MM.1S (cell line): ENCODE results near the gene RNF111.

Experiments used
- DNase-seq: peaks from one replicate; pipeline ENCODE4 v3.0.0-alpha.2; 2015
- H2AFZ ChIP-seq: fragments of 300-600 bp; sonication (generic); 2 replicates; pipeline ENCODE4 v1.6.0; 2016; ENCODE audit warnings: antibody characterized with exemption, low read length
- H3F3A ChIP-seq: fragments of 300-600 bp; sonication (generic); 2 replicates; pipeline ENCODE4 v1.6.1; 2016; ENCODE audit warnings: mild to moderate bottlenecking, antibody characterized with exemption, low read length, moderate library complexity, mixed read lengths; ENCODE audit not compliant: insufficient read depth
- H3K27ac ChIP-seq: fragments of 300-600 bp; sonication (generic); 2 replicates; pipeline ENCODE4 v1.5.1; 2016; ENCODE audit warnings: mild to moderate bottlenecking, low read length
- H3K27me3 ChIP-seq: fragments of 300-600 bp; sonication (generic); replicated peaks from 2 replicates; pipeline ENCODE4 v1.6.0; 2016; ENCODE audit warnings: low read length; ENCODE audit not compliant: insufficient read depth
- H3K36me3 ChIP-seq: fragments of 300-600 bp; sonication (generic); replicated peaks from 2 replicates; pipeline ENCODE4 v1.6.1; 2016; ENCODE audit warnings: mild to moderate bottlenecking, low read length, mixed read lengths; ENCODE audit not compliant: insufficient read depth
- H3K4me1 ChIP-seq: fragments of 300-600 bp; sonication (generic); 2 replicates; pipeline ENCODE4 v1.6.1; 2016; ENCODE audit warnings: low read length, mixed read lengths
- H3K4me2 ChIP-seq: fragments of 300-600 bp; sonication (generic); 2 replicates; pipeline ENCODE4 v1.6.0; 2016; ENCODE audit warnings: low read depth, low read length
- H3K4me3 ChIP-seq: fragments of 300-600 bp; sonication (generic); 2 replicates; pipeline ENCODE4 v1.5.1; 2016; ENCODE audit warnings: low read length, mixed read lengths
- H3K79me2 ChIP-seq: fragments of 300-600 bp; sonication (generic); 2 replicates; pipeline ENCODE4 v1.6.1; 2016; ENCODE audit warnings: mixed run types, low read length, mixed read lengths
- H3K9ac ChIP-seq: fragments of 300-600 bp; sonication (generic); 2 replicates; pipeline ENCODE4 v1.6.1; 2016; ENCODE audit warnings: low read length, mixed read lengths
- H3K9me2 ChIP-seq: fragments of 300-600 bp; sonication (generic); replicated peaks from 2 replicates; pipeline ENCODE4 v1.6.1; 2016; ENCODE audit warnings: mild to moderate bottlenecking, low read length, mixed read lengths; ENCODE audit not compliant: insufficient read depth
- H3K9me3 ChIP-seq: fragments of 300-600 bp; sonication (generic); replicated peaks from 2 replicates; pipeline ENCODE4 v1.6.1; 2016; ENCODE audit warnings: mild to moderate bottlenecking, low read length, mixed read lengths; ENCODE audit not compliant: insufficient read depth
- H4K20me1 ChIP-seq: fragments of 300-600 bp; sonication (generic); 2 replicates; pipeline ENCODE4 v1.6.1; 2016; ENCODE audit warnings: mild to moderate bottlenecking, low read length, moderate library complexity, mixed read lengths; ENCODE audit not compliant: insufficient read depth
- CTCF ChIP-seq: fragments of 300-600 bp; sonication (generic); IDR thresholded peaks from 2 replicates; pipeline ENCODE4 v1.5.1; 2016; ENCODE audit warnings: antibody characterized with exemption, low read length, mixed read lengths
- EZH2 ChIP-seq: fragments of 300-600 bp; sonication (generic); optimal IDR thresholded peaks from 2 replicates; pipeline ENCODE3; 2017; ENCODE audit warnings: low read depth, mild to moderate bottlenecking, antibody characterized with exemption, low read length, mixed read lengths
- EZH2phosphoT487 ChIP-seq: fragments of 300-600 bp; sonication (generic); IDR thresholded peaks from 2 replicates; pipeline ENCODE4 v1.6.1; 2018; ENCODE audit warnings: antibody characterized with exemption, low read length

Gene RNF111

GRCh38 chr15:59005579-59005978, 18.1 kb downstream of the RNF111 start:
- Histone ChIP-seq H3K79me2 (peaks cover 89% of the 10 kb centered on the region), H3K9me3 (no peaks in the 10 kb centered on the region), H3K27ac (no peak overlapping the region), H3F3A (no peaks in the 10 kb centered on the region), H3K9ac (no peak overlapping the region), H3K4me1 (no peaks in the 10 kb centered on the region), H2AFZ (no peak overlapping the region), H4K20me1 (no peaks in the 10 kb centered on the region), H3K36me3 (no peaks in the 10 kb centered on the region), H3K4me3 (no peak overlapping the region), H3K27me3 (no peaks in the 10 kb centered on the region), H3K9me2 (no peaks in the 10 kb centered on the region), H3K4me2 (no peak overlapping the region)
- DNase-seq = no peak
- TF ChIP-seq CTCF (no peak), EZH2 (no peak), EZH2phosphoT487 (no peak)

GRCh38 chr15:59008086-59008485, 20.6 kb downstream of the RNF111 start:
- Histone ChIP-seq H2AFZ (no peak overlapping the region), H3K27me3 (no peaks in the 10 kb centered on the region), H3K9ac (no peak overlapping the region), H3K9me2 (no peaks in the 10 kb centered on the region), H3K79me2 (peaks cover 89% of the 10 kb centered on the region), H3K4me3 (no peak overlapping the region), H3K4me2 (no peak overlapping the region), H4K20me1 (no peaks in the 10 kb centered on the region), H3K27ac (no peak overlapping the region), H3K36me3 (no peaks in the 10 kb centered on the region), H3K9me3 (no peaks in the 10 kb centered on the region), H3F3A (no peaks in the 10 kb centered on the region), H3K4me1 (no peaks in the 10 kb centered on the region)
- DNase-seq = no peak
- TF ChIP-seq CTCF (no peak), EZH2 (no peak), EZH2phosphoT487 (no peak)

- H3K27ac ChIP-seq = no peak overlapping the region
- H2AFZ ChIP-seq = no peak overlapping the region
- no peaks in the 10 kb centered on the region for H3K4me1 ChIP-seq
- H3K27me3 ChIP-seq = no peaks in the 10 kb centered on the region
- no peak overlapping the region for H3K4me3 ChIP-seq
- no peaks in the 10 kb centered on the region for H3K9me2 ChIP-seq
- no peaks in the 10 kb centered on the region for H4K20me1 ChIP-seq
- no peaks in the 10 kb centered on the region for H3F3A ChIP-seq
- no peaks in the 10 kb centered on the region for H3K9me3 ChIP-seq
- H3K4me2 ChIP-seq = no peak overlapping the region
- no peaks in the 10 kb centered on the region for H3K36me3 ChIP-seq
- no peak for TF ChIP-seq EZH2
- peaks cover 81% of the 10 kb centered on the region for H3K79me2 ChIP-seq
- H3K9ac ChIP-seq = no peak overlapping the region
- no peak for DNase-seq
Observed at GRCh38 chr15:59011262-59011952, 23.9 kb downstream of the RNF111 start.

GRCh38 chr15:59013246-59013873, 25.9 kb downstream of the RNF111 start:
- Histone ChIP-seq H3K27ac (no peak overlapping the region), H3K36me3 (no peaks in the 10 kb centered on the region), H3K4me2 (no peak overlapping the region), H3K9ac (no peak overlapping the region), H3K79me2 (peaks cover 77% of the 10 kb centered on the region), H3F3A (no peaks in the 10 kb centered on the region), H3K27me3 (no peaks in the 10 kb centered on the region), H3K4me3 (no peak overlapping the region), H3K9me2 (no peaks in the 10 kb centered on the region), H3K4me1 (no peaks in the 10 kb centered on the region), H2AFZ (no peak overlapping the region), H3K9me3 (no peaks in the 10 kb centered on the region), H4K20me1 (no peaks in the 10 kb centered on the region; the same call in 1 of the 2 replicates)
- TF ChIP-seq EZH2 (no peak), EZH2phosphoT487 (no peak), CTCF (no peak)
- DNase-seq = no peak
